ENCODE results near the gene LDAH.

DNA sequence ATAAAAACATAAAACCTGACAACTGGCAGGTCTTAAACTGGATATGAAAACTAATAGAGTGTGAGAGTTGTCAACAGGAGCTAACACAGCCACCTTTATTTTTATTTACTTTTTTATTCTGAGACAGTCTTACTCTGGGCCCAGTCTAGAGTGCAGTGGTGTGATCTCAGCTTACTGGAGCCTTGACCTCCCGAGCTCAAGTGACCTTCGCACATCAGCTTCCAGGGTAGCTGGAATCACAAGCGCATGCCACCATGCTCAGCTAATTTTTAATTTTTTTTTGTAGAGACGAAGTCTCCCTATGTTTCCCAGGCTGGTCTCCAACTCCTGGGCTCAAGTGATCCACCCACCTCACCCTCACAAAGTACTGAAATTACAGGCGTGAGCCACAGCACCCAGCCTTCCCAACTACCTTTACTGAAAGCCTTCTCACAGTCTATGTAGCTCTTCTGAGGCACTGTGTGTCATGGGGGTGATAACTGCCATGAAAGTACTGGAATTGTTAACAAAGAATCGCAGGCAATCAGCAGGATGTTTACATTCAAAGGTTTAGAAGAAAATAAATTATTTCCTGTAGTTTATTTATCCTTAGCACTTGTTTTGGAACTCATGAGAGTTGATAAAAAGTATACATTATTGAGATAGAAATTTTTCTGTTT is 131.7 kb downstream of the LDAH start:
- TF ChIP-seq EZH2 (optimal IDR thresholded peaks at IDR 0.05; ENCODE audit: low read depth, low read length) (no peak), CTCF (IDR thresholded peaks at IDR 0.05; ENCODE audit: low read length) (no peak)
